KMS-11 (cell line): ENCODE measurements around the gene ECT2L.

Experiments used
- H2AFZ ChIP-seq: fragments of 200-600 bp; sonication (generic); 2 replicates; pipeline ENCODE4 v1.6.1; 2016; ENCODE audit warnings: antibody characterized with exemption, mixed run types, low read depth
- H3K27ac ChIP-seq: fragments of 200-600 bp; sonication (generic); 2 replicates; pipeline ENCODE4 v1.6.1; 2016; ENCODE audit warnings: mild to moderate bottlenecking, mixed run types
- H3K27me3 ChIP-seq: fragments of 200-600 bp; sonication (generic); 2 replicates; pipeline ENCODE4 v1.6.1; 2017; ENCODE audit warnings: mild to moderate bottlenecking, low read depth, mixed run types, moderate library complexity; ENCODE audit not compliant: insufficient read depth
- H3K36me3 ChIP-seq: fragments of 200-600 bp; sonication (generic); 2 replicates; pipeline ENCODE4 v1.6.1; 2017; ENCODE audit warnings: mild to moderate bottlenecking, mixed run types; ENCODE audit not compliant: insufficient read depth
- H3K4me1 ChIP-seq: fragments of 200-600 bp; sonication (generic); 2 replicates; pipeline ENCODE4 v1.6.1; 2016; ENCODE audit warnings: mild to moderate bottlenecking, low read depth, mixed run types; ENCODE audit not compliant: poor library complexity, severe bottlenecking
- H3K4me2 ChIP-seq: fragments of 200-600 bp; sonication (generic); 2 replicates; pipeline ENCODE4 v1.7.0; 2016; ENCODE audit warnings: mild to moderate bottlenecking, mixed run types
- H3K4me3 ChIP-seq: fragments of 200-600 bp; sonication (generic); IDR thresholded peaks from 2 replicates; pipeline ENCODE4 v1.6.1; 2017; ENCODE audit warnings: low read depth, low read length, mixed read lengths; ENCODE audit not compliant: insufficient read depth
- H3K79me2 ChIP-seq: fragments of 200-600 bp; sonication (generic); 2 replicates; pipeline ENCODE4 v1.6.1; 2016; ENCODE audit warnings: low read depth, mixed run types; ENCODE audit not compliant: insufficient read depth
- H3K9ac ChIP-seq: fragments of 200-600 bp; sonication (generic); 2 replicates; pipeline ENCODE4 v1.6.1; 2016; ENCODE audit warnings: mild to moderate bottlenecking, mixed run types
- H4K20me1 ChIP-seq: fragments of 200-600 bp; sonication (generic); 2 replicates; pipeline ENCODE4 v1.6.1; 2016; ENCODE audit warnings: mild to moderate bottlenecking, mixed run types; ENCODE audit not compliant: insufficient read depth
- TF ChIP-seq, protein P1 (sequence below): fragments of 200-600 bp; sonication (generic); conservative IDR thresholded peaks from 2 replicates; pipeline ENCODE4 v1.6.1; 2017; ENCODE audit warnings: low read depth, mild to moderate bottlenecking, antibody characterized with exemption, low read length, moderate library complexity, mixed read lengths

Gene ECT2L

DNA sequence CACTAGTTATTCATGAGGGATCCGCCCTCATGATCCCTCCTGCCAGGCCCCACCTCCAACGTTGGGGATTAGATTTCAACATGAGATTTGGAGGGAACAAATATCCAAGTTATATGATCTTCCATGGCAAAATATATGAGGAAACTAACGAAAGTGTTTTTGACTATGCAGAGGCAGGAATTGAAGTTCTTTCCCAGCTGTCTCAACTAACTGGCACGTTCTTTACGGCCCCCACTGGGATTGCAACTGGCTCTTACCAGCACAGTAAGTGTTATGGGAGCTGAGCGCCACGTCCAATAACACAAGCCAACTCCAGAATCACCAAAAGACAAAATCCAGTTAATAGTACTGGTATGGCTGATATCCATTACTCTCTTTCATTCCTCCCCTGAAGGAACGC, 66.6 kb downstream of the ECT2L start:
- no peaks in the 10 kb centered on the region for H3K79me2 ChIP-seq
- H3K9ac ChIP-seq = no peak overlapping the region
- TF ChIP-seq, protein P1, sequence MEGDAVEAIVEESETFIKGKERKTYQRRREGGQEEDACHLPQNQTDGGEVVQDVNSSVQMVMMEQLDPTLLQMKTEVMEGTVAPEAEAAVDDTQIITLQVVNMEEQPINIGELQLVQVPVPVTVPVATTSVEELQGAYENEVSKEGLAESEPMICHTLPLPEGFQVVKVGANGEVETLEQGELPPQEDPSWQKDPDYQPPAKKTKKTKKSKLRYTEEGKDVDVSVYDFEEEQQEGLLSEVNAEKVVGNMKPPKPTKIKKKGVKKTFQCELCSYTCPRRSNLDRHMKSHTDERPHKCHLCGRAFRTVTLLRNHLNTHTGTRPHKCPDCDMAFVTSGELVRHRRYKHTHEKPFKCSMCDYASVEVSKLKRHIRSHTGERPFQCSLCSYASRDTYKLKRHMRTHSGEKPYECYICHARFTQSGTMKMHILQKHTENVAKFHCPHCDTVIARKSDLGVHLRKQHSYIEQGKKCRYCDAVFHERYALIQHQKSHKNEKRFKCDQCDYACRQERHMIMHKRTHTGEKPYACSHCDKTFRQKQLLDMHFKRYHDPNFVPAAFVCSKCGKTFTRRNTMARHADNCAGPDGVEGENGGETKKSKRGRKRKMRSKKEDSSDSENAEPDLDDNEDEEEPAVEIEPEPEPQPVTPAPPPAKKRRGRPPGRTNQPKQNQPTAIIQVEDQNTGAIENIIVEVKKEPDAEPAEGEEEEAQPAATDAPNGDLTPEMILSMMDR = no peak
- H3K27me3 ChIP-seq = no peaks in the 10 kb centered on the region
- H2AFZ ChIP-seq = no peak overlapping the region
- H4K20me1 ChIP-seq = no peaks in the 10 kb centered on the region
- no peak overlapping the region for H3K4me2 ChIP-seq
- no peak overlapping the region for H3K27ac ChIP-seq
- no peak overlapping the region for H3K4me3 ChIP-seq
- no peaks in the 10 kb centered on the region for H3K4me1 ChIP-seq
- H3K36me3 ChIP-seq = no peaks in the 10 kb centered on the region

DNA sequence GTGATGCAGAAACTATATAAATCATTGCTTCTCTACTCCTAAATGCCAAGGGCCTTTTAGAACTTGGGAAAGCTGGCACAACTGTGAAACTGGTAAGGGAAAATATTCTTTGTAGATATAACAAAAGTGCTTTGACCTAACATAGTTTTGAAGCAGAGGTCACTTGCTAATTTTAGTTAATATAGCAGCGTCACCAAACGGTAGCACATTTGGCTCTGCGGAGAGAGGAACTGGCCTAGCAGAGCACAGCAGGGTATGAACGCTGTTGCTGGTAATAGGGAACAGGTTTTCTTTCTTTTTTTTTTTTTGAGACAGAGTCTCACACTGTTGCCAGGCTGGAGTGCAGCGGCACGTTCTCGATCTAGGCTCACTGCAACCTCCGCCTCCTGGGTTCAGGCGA, 67.4 kb downstream of the ECT2L start:
- H2AFZ ChIP-seq = no peak overlapping the region
- H3K9ac ChIP-seq = no peak overlapping the region
- H4K20me1 ChIP-seq = no peaks in the 10 kb centered on the region
- no peaks in the 10 kb centered on the region for H3K79me2 ChIP-seq
- no peak overlapping the region for H3K4me3 ChIP-seq
- TF ChIP-seq, protein P1 = no peak
- H3K27ac ChIP-seq = no peak overlapping the region
- no peaks in the 10 kb centered on the region for H3K36me3 ChIP-seq
- H3K4me2 ChIP-seq = no peak overlapping the region
- no peaks in the 10 kb centered on the region for H3K27me3 ChIP-seq
- H3K4me1 ChIP-seq = no peaks in the 10 kb centered on the region

DNA sequence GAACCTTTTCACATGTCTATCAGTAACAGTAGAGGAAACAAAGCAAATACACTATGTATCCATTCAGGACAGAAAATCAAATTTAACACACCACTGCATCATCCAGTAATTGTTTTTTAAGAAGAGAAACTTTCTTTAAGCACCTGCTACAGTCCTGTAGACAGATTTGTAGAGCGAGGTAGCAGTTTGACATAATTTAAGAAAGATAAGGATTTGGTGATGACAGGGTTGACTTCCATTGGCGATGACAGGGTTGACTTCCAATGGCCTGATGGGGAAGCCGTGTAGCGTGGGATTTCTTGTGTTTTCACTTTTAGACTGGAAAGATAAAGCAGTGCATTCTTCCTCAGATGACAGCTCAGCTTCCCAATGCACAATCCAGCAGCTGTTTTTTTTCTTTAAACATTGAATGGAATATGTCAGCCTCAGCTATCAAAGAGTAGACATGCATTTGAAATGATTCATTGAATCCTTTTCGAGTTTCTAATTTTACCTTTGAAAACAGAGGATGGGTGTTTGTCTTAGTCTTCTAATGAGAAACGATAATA, 68.5 kb downstream of the ECT2L start:
- no peak overlapping the region for H3K9ac ChIP-seq
- TF ChIP-seq, protein P1 = no peak
- no peaks in the 10 kb centered on the region for H4K20me1 ChIP-seq
- no peak overlapping the region for H2AFZ ChIP-seq
- H3K27ac ChIP-seq = no peak overlapping the region
- no peaks in the 10 kb centered on the region for H3K4me1 ChIP-seq
- no peaks in the 10 kb centered on the region for H3K79me2 ChIP-seq
- no peak overlapping the region for H3K4me2 ChIP-seq
- no peak overlapping the region for H3K4me3 ChIP-seq
- no peaks in the 10 kb centered on the region for H3K27me3 ChIP-seq
- H3K36me3 ChIP-seq = no peaks in the 10 kb centered on the region

DNA sequence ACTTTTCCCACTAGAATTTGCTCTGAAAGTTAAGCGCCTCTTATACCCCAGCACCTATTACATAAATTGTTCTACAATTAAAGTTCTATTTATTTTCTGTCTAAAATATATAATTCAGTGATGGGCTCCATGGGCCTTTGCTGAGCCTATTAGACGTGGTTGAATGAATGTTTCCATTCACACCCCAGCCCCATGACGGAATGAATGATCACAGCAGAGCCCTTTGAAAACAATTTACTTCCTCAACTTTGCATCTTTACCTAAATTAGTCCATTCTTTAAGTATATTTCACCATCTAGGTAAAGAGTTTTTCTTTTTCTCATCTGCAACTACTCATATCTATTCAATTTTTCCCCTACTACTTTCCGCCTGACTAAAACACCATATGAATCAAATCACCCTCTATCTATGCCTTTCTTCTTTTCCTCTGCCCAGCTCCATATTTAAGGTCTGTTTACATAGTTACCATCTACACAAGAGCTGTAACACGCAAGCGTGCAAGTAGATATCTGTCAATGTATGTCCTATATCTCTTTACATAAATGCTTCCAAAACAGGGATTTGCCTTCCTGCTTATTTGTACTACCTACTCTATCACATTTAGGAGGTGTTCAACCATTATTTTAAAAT, 69.7 kb downstream of the ECT2L start:
- Histone ChIP-seq H3K36me3 (no peaks in the 10 kb centered on the region), H3K9ac (no peak overlapping the region), H3K27ac (no peak overlapping the region), H3K4me1 (no peaks in the 10 kb centered on the region), H3K4me2 (no peak overlapping the region), H3K79me2 (no peaks in the 10 kb centered on the region), H3K27me3 (no peaks in the 10 kb centered on the region), H2AFZ (no peak overlapping the region), H4K20me1 (no peaks in the 10 kb centered on the region), H3K4me3 (no peak overlapping the region)
- TF ChIP-seq, protein P1 = no peak
